ENCODE results near the gene ZAR1L.

The ZAR1L gene

GRCh38 chr13:32256243-32256642, 58.9 kb downstream of the ZAR1L start:
- no peak for DNase-seq (ENCODE audit: extremely low read depth in 1 of 2, low read depth in 1 of 2)

DNA sequence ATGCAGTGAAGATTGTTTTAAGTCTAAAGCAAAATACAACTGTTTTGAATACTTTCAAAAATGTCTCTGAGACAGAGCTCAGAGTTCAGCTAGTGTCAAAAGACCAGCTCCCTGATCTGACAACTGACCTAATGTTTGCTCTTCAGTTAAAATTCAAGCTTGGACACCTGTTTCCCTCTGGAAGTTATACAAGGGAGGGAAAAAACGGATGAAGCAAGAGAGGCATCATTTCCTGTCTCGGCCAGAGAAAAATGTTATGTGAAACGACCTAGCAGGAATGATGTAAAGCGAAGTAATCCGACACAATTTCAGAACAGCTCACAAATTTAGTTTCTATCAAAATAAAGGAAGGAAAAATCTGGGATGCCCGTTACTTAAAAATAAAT, 59.4 kb downstream of the ZAR1L start:
- no peak for DNase-seq (ENCODE audit: extremely low read depth in 1 of 2, low read depth in 1 of 2)

- DNase-seq (ENCODE audit: extremely low read depth in 1 of 2, low read depth in 1 of 2) = no peak
These were observed 60.0 kb downstream of the ZAR1L start for GRCh38 chr13:32254916-32255723.

GRCh38 chr13:32254416-32254815, 60.7 kb downstream of the ZAR1L start:
- DNase-seq (ENCODE audit: extremely low read depth in 1 of 2, low read depth in 1 of 2) = no peak

DNA sequence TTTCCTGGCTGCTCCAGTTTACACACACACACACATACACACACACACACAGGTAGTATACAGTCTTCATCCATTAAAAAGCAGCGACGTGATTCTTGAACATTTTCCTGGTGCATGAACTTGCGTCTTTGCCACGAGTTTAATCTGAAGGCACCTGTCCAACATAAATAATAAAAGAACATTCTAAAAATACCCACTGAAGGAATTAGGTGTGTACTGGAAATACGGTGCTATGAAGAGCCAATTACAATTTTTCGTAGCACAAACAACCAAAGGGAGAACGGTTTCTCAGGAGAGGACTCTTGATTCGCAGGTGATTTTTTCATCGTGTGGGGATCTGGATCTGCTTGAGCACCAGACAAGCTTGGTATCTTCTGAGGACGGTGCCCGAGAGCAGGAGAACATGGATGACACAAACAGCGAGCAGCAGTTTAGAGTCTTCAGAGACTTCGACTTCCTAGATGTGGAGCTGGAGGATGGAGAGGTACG, 61.2 kb downstream of the ZAR1L start:
- DNase-seq (ENCODE audit: extremely low read depth in 1 of 2, low read depth in 1 of 2) = no peak
